H1 (cell line): ENCODE measurements around the gene EPB41L5. TPM values are rescaled to one million over a fixed set of nuclear protein-coding genes. Genes with fewer than 3 reads are reported as not detected.

ENCODE experiments used
- CTCF ChIA-PET: fragments of 300-600 bp; sonication (Branson Sonifier 250); formaldehyde crosslinking; loops from one replicate; lab custom pipeline; 2021; ENCODE audit not compliant: partially characterized antibody; lab: Charles Lee
- POLR2A ChIA-PET: fragments of 300-600 bp; sonication (Branson Sonifier 250); formaldehyde crosslinking; loops from one replicate; lab custom pipeline; 2021; ENCODE audit warnings: inconsistent platforms; ENCODE audit not compliant: partially characterized antibody; lab: Charles Lee
- DNase-seq, 2 experiments: peaks; one replicate each; pipeline versions ENCODE4 v3.0.0 to v3.0.0-alpha.2; 2010 to 2022; ENCODE audit warnings: low spot score in 2 of 2, low read depth in 1 of 2, mixed read lengths in 1 of 2
- FAIRE-seq: peaks from 2 replicates; lab custom pipeline; 2011; peaks lifted over from hg19 to GRCh38; lab: Jason Lieb, UNC
- H2AFZ ChIP-seq: 2 replicates; pipeline ENCODE4 v1.8.1; 2012; ENCODE audit warnings: low read length, inconsistent platforms
- H2AK5ac ChIP-seq: 2 replicates; pipeline ENCODE4 v1.6.1; 2013; ENCODE audit warnings: low read depth, low read length
- H2BK120ac ChIP-seq: replicated peaks from 2 replicates; pipeline ENCODE3; 2013; ENCODE audit warnings: low read depth, low read length, inconsistent platforms
- H2BK12ac ChIP-seq: 2 replicates; pipeline ENCODE4 v1.6.1; 2013; ENCODE audit warnings: low read depth, low read length
- H2BK15ac ChIP-seq: 2 replicates; pipeline ENCODE4 v1.6.1; 2013; ENCODE audit warnings: low read length
- H2BK20ac ChIP-seq: 2 replicates; pipeline ENCODE4 v1.6.1; 2013; ENCODE audit warnings: low read length
- H2BK5ac ChIP-seq: 2 replicates; pipeline ENCODE4 v1.6.1; 2013; ENCODE audit warnings: low read depth, low read length
- H3K14ac ChIP-seq: 2 replicates; pipeline ENCODE4 v1.6.1; 2013; ENCODE audit warnings: inconsistent platforms; ENCODE audit not compliant: insufficient read length
- H3K18ac ChIP-seq: 2 replicates; pipeline ENCODE4 v1.6.1; 2013; ENCODE audit warnings: low read length; ENCODE audit errors: extremely low read depth
- H3K23ac ChIP-seq: 2 replicates; pipeline ENCODE4 v1.6.1; 2013; ENCODE audit warnings: inconsistent platforms; ENCODE audit not compliant: insufficient read length
- H3K23me2 ChIP-seq: 2 replicates; pipeline ENCODE4 v1.6.1; 2013; ENCODE audit warnings: low read depth, low read length
- H3K27ac ChIP-seq: 2 replicates; pipeline ENCODE4 v1.6.1; 2011; ENCODE audit warnings: low read depth, low read length, inconsistent platforms
- H3K27me3 ChIP-seq, 4 experiments: replicated peaks in 1 of 4; 1 replicate in 1 of 4; 2 replicates in 3 of 4; pipeline versions ENCODE4 v1.6.1 to v1.8.1; 2011 to 2013; ENCODE audit warnings: low read length in 3 of 4, mild to moderate bottlenecking in 3 of 4, inconsistent platforms in 2 of 4, mixed read lengths in 2 of 4, moderate library complexity in 1 of 4; ENCODE audit not compliant: control insufficient read depth in 3 of 4, insufficient read depth in 3 of 4; ENCODE audit errors: extremely low read depth in 1 of 4
- H3K36me3 ChIP-seq, 4 experiments: 2 replicates each; pipeline versions ENCODE4 v1.6.1 to v1.8.1; 2011 to 2013; ENCODE audit warnings: mild to moderate bottlenecking in 4 of 4, low read length in 3 of 4, moderate library complexity in 2 of 4, control low read depth in 1 of 4, inconsistent platforms in 1 of 4; ENCODE audit not compliant: insufficient read depth in 4 of 4, control insufficient read depth in 2 of 4
- H3K4ac ChIP-seq: replicated peaks from 2 replicates; pipeline ENCODE3; 2013; ENCODE audit warnings: low read length, low read depth, mixed read lengths, inconsistent platforms; ENCODE audit not compliant: insufficient read length
- H3K4me1 ChIP-seq, 4 experiments: replicated peaks in 1 of 4; 1 replicate in 1 of 4; 2 replicates in 3 of 4; pipeline versions ENCODE4 v1.6.1 to v1.8.1; 2011 to 2013; ENCODE audit warnings: low read length in 3 of 4, inconsistent platforms in 2 of 4, mixed read lengths in 1 of 4; ENCODE audit not compliant: insufficient read depth in 4 of 4, control insufficient read depth in 3 of 4
- H3K4me2 ChIP-seq, 2 experiments: 2 replicates each; pipeline versions ENCODE4 v1.6.1 to v1.8.1; 2011 to 2013; ENCODE audit warnings: low read depth in 2 of 2, low read length in 2 of 2, control low read depth in 1 of 2, inconsistent platforms in 1 of 2, mild to moderate bottlenecking in 1 of 2; ENCODE audit not compliant: insufficient read depth in 1 of 2
- H3K4me3 ChIP-seq, 4 experiments: fragments of 200-600, 300-600 bp in 1 of 4; sonication (generic), shearing (Covaris generic), sonication (Bioruptor Twin) in 1 of 4; 2 replicates each; pipeline versions ENCODE4 v1.5.1 to v1.8.1; 2011 to 2016; ENCODE audit warnings: low read length in 4 of 4, low read depth in 3 of 4, control low read depth in 2 of 4, inconsistent platforms in 2 of 4, mild to moderate bottlenecking in 2 of 4, mixed read lengths in 1 of 4, moderate library complexity in 1 of 4; ENCODE audit not compliant: insufficient read depth in 2 of 4; ENCODE audit errors: extremely low read depth in 1 of 4
- H3K56ac ChIP-seq: replicated peaks from 2 replicates; pipeline ENCODE3; 2013; ENCODE audit warnings: low read depth, mild to moderate bottlenecking, mixed read lengths, low read length, inconsistent platforms; ENCODE audit not compliant: insufficient read length
- H3K79me1 ChIP-seq: 2 replicates; pipeline ENCODE4 v1.6.1; 2013; ENCODE audit warnings: low read depth, low read length, control low read depth
- H3K79me2 ChIP-seq, 2 experiments: 2 replicates each; pipeline versions ENCODE4 v1.6.1 to v1.8.1; 2012 to 2013; ENCODE audit warnings: low read length in 2 of 2, mild to moderate bottlenecking in 2 of 2, inconsistent platforms in 1 of 2; ENCODE audit not compliant: insufficient read depth in 2 of 2, control insufficient read depth in 1 of 2
- H3K9ac ChIP-seq, 4 experiments: replicated peaks in 1 of 4; 1 replicate in 1 of 4; 2 replicates in 3 of 4; pipeline versions ENCODE4 v1.6.1 to v1.8.1; 2011 to 2013; ENCODE audit warnings: low read depth in 3 of 4, low read length in 3 of 4, control low read depth in 2 of 4, mild to moderate bottlenecking in 2 of 4, moderate library complexity in 2 of 4, inconsistent platforms in 1 of 4; ENCODE audit errors: extremely low read depth in 1 of 4
- H3K9me3 ChIP-seq, 2 experiments: 2 replicates each; pipeline versions ENCODE4 v1.6.1 to v1.8.1; 2012 to 2013; ENCODE audit warnings: mild to moderate bottlenecking in 2 of 2, moderate library complexity in 2 of 2, control low read depth in 1 of 2, inconsistent platforms in 1 of 2, low read depth in 1 of 2, low read length in 1 of 2, mixed read lengths in 1 of 2; ENCODE audit not compliant: insufficient read depth in 2 of 2
- H4K20me1 ChIP-seq, 2 experiments: replicated peaks in 1 of 2; 2 replicates each; pipeline versions ENCODE3 to v1.8.1; 2011 to 2013; ENCODE audit warnings: inconsistent platforms in 2 of 2, low read length in 2 of 2, mild to moderate bottlenecking in 1 of 2; ENCODE audit not compliant: insufficient read depth in 2 of 2, control insufficient read depth in 1 of 2
- H4K5ac ChIP-seq: 2 replicates; pipeline ENCODE4 v1.6.1; 2013; ENCODE audit warnings: low read length, low read depth, mixed read lengths, inconsistent platforms; ENCODE audit not compliant: insufficient read length
- H4K8ac ChIP-seq: 2 replicates; pipeline ENCODE4 v1.8.0; 2013; ENCODE audit warnings: mild to moderate bottlenecking, moderate library complexity, low read length, inconsistent platforms; ENCODE audit not compliant: insufficient read depth; ENCODE audit errors: extremely low read depth
- H4K91ac ChIP-seq: replicated peaks from 2 replicates; pipeline ENCODE3; 2013; ENCODE audit warnings: low read length, mixed read lengths, inconsistent platforms; ENCODE audit not compliant: insufficient read length
- WGBS, 2 experiments: shearing (Covaris generic) in 1 of 2; methylation state at CpG; one replicate each; pipeline versions ENCODE4 v1.1.6 to v1.1.7; 2013 to 2015; ENCODE audit warnings: low lambda C conversion rate in 2 of 2, mixed read lengths in 2 of 2, inconsistent platforms in 1 of 2, low coverage in 1 of 2, missing lambda C conversion rate in 1 of 2; ENCODE audit not compliant: insufficient replicate concordance in 2 of 2, insufficient coverage in 1 of 2, insufficient read length in 1 of 2; ENCODE audit errors: extremely low coverage in 1 of 2, missing lambda C conversion rate in 1 of 2; 5-methylcytosine and 5-hydroxymethylcytosine counted together
- polyA plus RNA-seq, 7 experiments: library from polyadenylated mRNA; depleted of rRNA in 3 of 7; stranded (reverse) in 5 of 7; unstranded in 2 of 7; fragments of >200 nt in 5 of 7; fragments of 200-250 nt in 2 of 7; gene quantifications; 1 replicate in 5 of 7; 2 replicates in 1 of 7; 4 replicates in 1 of 7; pipeline versions ENCODE4 v1.2.1 to v1.2.3, GENCODE V29; 2011 to 2013; ENCODE audit warnings: missing spikeins in 2 of 7, mixed read lengths in 2 of 7
- total RNA-seq: library from RNA; stranded (reverse); fragmentation: NEBNext Ultra II Directional; extraction: Animal tissue kit (Norgen Biotek cat#: 25700); gene quantifications from 2 replicates; pipeline ENCODE4 v1.2.1, GENCODE V29; 2021

Gene EPB41L5
- total and polyA plus RNA-seq, 2 of the 8 experiments (the other 6 are each of a cell fraction or from before 2014, with no cell fraction given), result 13.5 to 32.3 TPM

DNA sequence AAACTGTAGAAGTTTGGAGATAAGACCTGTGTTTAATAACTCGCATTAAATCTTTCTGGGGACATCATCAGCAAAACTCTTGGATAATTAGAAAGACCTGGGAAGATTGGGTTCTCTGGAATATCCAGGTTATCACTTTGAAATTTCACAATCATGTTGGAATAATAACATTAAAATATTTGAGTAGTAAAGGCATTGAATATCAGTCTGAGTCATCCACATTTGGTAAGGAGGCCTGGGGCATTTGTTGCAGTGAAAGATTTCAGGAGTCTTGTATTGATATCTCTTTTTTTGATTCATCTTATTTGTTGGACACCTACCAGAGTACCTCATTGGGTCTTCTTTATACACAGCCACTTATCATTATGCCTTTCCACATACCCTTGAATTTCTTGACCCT is 95.9 kb downstream of the EPB41L5 start:
- Histone ChIP-seq H4K20me1 (no peaks in the 10 kb centered on the region), H3K4ac (no peak overlapping the region), H3K79me2 (no peaks in the 10 kb centered on the region), H3K4me2 (no peak overlapping the region), H3K36me3 (peaks cover 0 to 11% (median 0%) of the 10 kb centered on the region in 4 experiments; a peak in 3 of 8 replicates), H2BK15ac (no peak overlapping the region), H3K14ac (no peak overlapping the region), H3K27ac (no peak overlapping the region), H2AK5ac (no peak overlapping the region), H3K18ac (no peak overlapping the region), H3K9me3 (no peaks in the 10 kb centered on the region), H3K79me1 (no peaks in the 10 kb centered on the region), H2AFZ (no peak overlapping the region), H3K23me2 (no peaks in the 10 kb centered on the region), H3K23ac (no peak overlapping the region), H2BK5ac (no peak overlapping the region), H2BK120ac (no peak overlapping the region), H3K27me3 (no peaks in the 10 kb centered on the region), H4K8ac (no peak overlapping the region), H2BK20ac (no peak overlapping the region), H4K5ac (no peak overlapping the region), H3K4me1 (no peaks in the 10 kb centered on the region), H4K91ac (no peak overlapping the region), H3K4me3 (no peak overlapping the region), H2BK12ac (no peak overlapping the region), H3K9ac (no peak overlapping the region), H3K56ac (no peak overlapping the region)
- POLR2A ChIA-PET, result no interaction called here
- CTCF ChIA-PET, result interaction anchor here (1.0 to 1.1 kb wide), 2 partner anchors 67 to 73 kb away, joined by 3 to 5 read pairs; no protein-coding TSS in a partner anchor
- no peak for DNase-seq
- no peak for FAIRE-seq
- 85% methylated on average over 1 of the region's 1 CpG; no CpG with 5 or more reads in 1 of the 2 experiments for WGBS, 2 experiments
